ENCODE measurements around the gene TBC1D25.

Gene TBC1D25

GRCh38 chrX:48508400-48509244 lies 30.9 kb upstream of the TBC1D25 start, which contains the start of gene PORCN:
Gene PORCN, plus strand, starts transcription at chrX:48508992. Its CDS starts 829 bp downstream, at chrX:48509821.
- H3K9ac ChIP-seq (ENCODE audit: low read depth, low read length, poor library complexity, severe bottlenecking) = peak within 1 kb of the TSS; percentile 80
- no peak for TF ChIP-seq EZH2phosphoT487 (IDR thresholded peaks at IDR 0.05; ENCODE audit: borderline replicate concordance)
- TF ChIP-seq CTCF (conservative IDR thresholded peaks at IDR 0.05; ENCODE audit: low read length) = no peak
- H3K36me3 ChIP-seq (ENCODE audit: insufficient read depth, low read length) = no peaks in the 10 kb centered on the region
- H2AFZ ChIP-seq (ENCODE audit: low read length) = peak within 1 kb of the TSS; percentile 96
- no peaks in the 10 kb centered on the region for H3K79me2 ChIP-seq (ENCODE audit: insufficient read depth, low read length)
- H3F3A ChIP-seq (ENCODE audit: low read depth) = no peaks in the 10 kb centered on the region
- H3K4me1 ChIP-seq (ENCODE audit: insufficient read depth, low read length, poor library complexity, severe bottlenecking) = peaks cover 4% of the 10 kb centered on the region
- no peaks in the 10 kb centered on the region for H3K27me3 ChIP-seq (ENCODE audit: insufficient read depth, low read length, poor library complexity, severe bottlenecking)
- H4K20me1 ChIP-seq (ENCODE audit: insufficient read depth, low read length, poor library complexity, severe bottlenecking) = no peaks in the 10 kb centered on the region
- peak within 1 kb of the TSS; percentile 77 for H3K4me3 ChIP-seq (ENCODE audit: low read length, poor library complexity, severe bottlenecking)
- H3K9me2 ChIP-seq (replicated peaks; ENCODE audit: low read depth, low read length) = no peaks in the 10 kb centered on the region
- peak within 1 kb of the TSS; percentile 81 for H3K4me2 ChIP-seq (ENCODE audit: low read depth, low read length, poor library complexity, severe bottlenecking)
- H3K9me3 ChIP-seq (ENCODE audit: insufficient read depth, low read depth, low read length) = no peaks in the 10 kb centered on the region

- Histone ChIP-seq H3K27me3 (ENCODE audit: insufficient read depth, low read length, poor library complexity, severe bottlenecking) (no peaks in the 10 kb centered on the region), H3K4me2 (ENCODE audit: low read depth, low read length, poor library complexity, severe bottlenecking) (peak overlapping the region; percentile 81), H3K9me3 (ENCODE audit: insufficient read depth, low read depth, low read length) (no peaks in the 10 kb centered on the region), H3K36me3 (ENCODE audit: insufficient read depth, low read length) (no peaks in the 10 kb centered on the region), H4K20me1 (ENCODE audit: insufficient read depth, low read length, poor library complexity, severe bottlenecking) (no peaks in the 10 kb centered on the region), H3K9ac (ENCODE audit: low read depth, low read length, poor library complexity, severe bottlenecking) (peak overlapping the region; percentile 80), H3K9me2 (replicated peaks; ENCODE audit: low read depth, low read length) (no peaks in the 10 kb centered on the region), H3K4me1 (ENCODE audit: insufficient read depth, low read length, poor library complexity, severe bottlenecking) (peaks cover 4% of the 10 kb centered on the region), H3K79me2 (ENCODE audit: insufficient read depth, low read length) (no peaks in the 10 kb centered on the region), H2AFZ (ENCODE audit: low read length) (peak overlapping the region; percentile 90), H3K4me3 (ENCODE audit: low read length, poor library complexity, severe bottlenecking) (peak overlapping the region; percentile 77), H3F3A (ENCODE audit: low read depth) (no peaks in the 10 kb centered on the region)
- no peak for TF ChIP-seq EZH2phosphoT487 (IDR thresholded peaks at IDR 0.05; ENCODE audit: borderline replicate concordance)
- no peak for TF ChIP-seq CTCF (conservative IDR thresholded peaks at IDR 0.05; ENCODE audit: low read length)
Observed at GRCh38 chrX:48509245-48509590, 30.3 kb upstream of the TBC1D25 start.

GRCh38 chrX:48509619-48510018 lies 29.9 kb upstream of the TBC1D25 start:
- Histone ChIP-seq H3K4me1 (ENCODE audit: insufficient read depth, low read length, poor library complexity, severe bottlenecking) (peaks cover 4% of the 10 kb centered on the region), H3K36me3 (ENCODE audit: insufficient read depth, low read length) (no peaks in the 10 kb centered on the region), H3K9ac (ENCODE audit: low read depth, low read length, poor library complexity, severe bottlenecking) (peak overlapping the region; percentile 80), H2AFZ (ENCODE audit: low read length) (peak overlapping the region; percentile 90; the same call in 1 of the 2 replicates), H3K9me3 (ENCODE audit: insufficient read depth, low read depth, low read length) (no peaks in the 10 kb centered on the region), H3K9me2 (replicated peaks; ENCODE audit: low read depth, low read length) (no peaks in the 10 kb centered on the region), H3F3A (ENCODE audit: low read depth) (no peaks in the 10 kb centered on the region), H4K20me1 (ENCODE audit: insufficient read depth, low read length, poor library complexity, severe bottlenecking) (no peaks in the 10 kb centered on the region), H3K27me3 (ENCODE audit: insufficient read depth, low read length, poor library complexity, severe bottlenecking) (no peaks in the 10 kb centered on the region), H3K4me2 (ENCODE audit: low read depth, low read length, poor library complexity, severe bottlenecking) (peak overlapping the region; percentile 81), H3K4me3 (ENCODE audit: low read length, poor library complexity, severe bottlenecking) (peak overlapping the region; percentile 77), H3K79me2 (ENCODE audit: insufficient read depth, low read length) (no peaks in the 10 kb centered on the region)
- TF ChIP-seq EZH2phosphoT487 (IDR thresholded peaks at IDR 0.05; ENCODE audit: borderline replicate concordance) (no peak), CTCF (conservative IDR thresholded peaks at IDR 0.05; ENCODE audit: low read length) (no peak)
